HG03520 (cell line): Measurements from ENCODE around the gene ZNF17.

Source experiments
- ATAC-seq: cut with Tn5 transposase; IDR thresholded peaks from one replicate; pipeline ENCODE4 v1.9.1; 2021; ENCODE audit warnings: mild to moderate bottlenecking, moderate library complexity; ENCODE audit not compliant: unreplicated experiment

ZNF17 gene

GRCh38 chr19:57421037-57421436 is 10.1 kb downstream of the ZNF17 start:
- ATAC-seq, result no peak

GRCh38 chr19:57434386-57435061 is 23.6 kb downstream of the ZNF17 start:
- no peak for ATAC-seq

DNA sequence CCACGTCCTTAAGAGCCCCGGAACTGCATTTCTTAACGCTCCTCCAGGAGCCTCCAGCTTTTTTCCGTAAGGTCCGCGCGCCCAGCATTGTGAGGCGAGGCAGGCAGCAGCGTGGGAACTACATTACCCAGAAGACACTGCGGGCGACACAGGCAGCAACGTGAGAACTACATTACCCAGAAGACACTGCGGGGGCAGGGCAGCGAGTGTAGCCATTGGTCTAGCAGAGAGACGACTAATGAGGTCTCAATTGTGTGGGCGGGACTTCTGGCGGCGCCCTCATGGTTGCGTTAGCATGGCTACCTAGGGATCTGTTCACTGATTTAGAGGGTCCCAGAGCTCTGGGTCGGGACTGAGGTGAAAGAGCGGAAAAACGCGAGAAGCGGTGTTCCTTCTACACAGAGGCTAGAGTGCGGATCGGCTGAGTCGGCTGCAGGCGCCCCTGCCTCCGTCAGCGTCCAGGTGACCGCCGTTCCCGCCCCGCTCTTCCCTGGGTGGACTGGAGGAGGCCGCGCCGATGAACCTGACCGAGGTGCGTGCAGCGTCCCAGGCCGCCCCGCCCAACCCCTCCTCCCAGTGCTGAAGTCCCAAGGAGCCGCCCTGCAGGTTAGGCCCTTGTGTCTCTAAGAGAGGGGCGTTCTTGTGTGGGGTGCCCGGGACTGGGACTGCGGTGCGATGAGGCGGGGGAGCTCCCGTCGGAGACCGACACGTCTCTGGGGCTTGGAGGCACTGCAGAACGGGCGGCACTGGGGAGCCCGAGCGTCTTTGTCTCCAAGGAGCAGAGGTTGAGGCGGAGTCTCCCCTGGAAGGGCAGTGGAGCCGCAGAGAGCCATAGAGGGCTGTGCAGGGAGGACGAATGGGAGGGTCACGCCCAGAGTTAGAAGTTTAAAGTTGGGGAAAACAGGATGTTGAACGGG is 24.4 kb downstream of the ZNF17 start, which contains the start of gene ZNF749:
ZNF749 (plus strand) TSS at position 264 of the 917 bp plus-strand sequence; CDS start at position 518, 254 bp downstream.
- peak; percentile 92 for ATAC-seq

DNA sequence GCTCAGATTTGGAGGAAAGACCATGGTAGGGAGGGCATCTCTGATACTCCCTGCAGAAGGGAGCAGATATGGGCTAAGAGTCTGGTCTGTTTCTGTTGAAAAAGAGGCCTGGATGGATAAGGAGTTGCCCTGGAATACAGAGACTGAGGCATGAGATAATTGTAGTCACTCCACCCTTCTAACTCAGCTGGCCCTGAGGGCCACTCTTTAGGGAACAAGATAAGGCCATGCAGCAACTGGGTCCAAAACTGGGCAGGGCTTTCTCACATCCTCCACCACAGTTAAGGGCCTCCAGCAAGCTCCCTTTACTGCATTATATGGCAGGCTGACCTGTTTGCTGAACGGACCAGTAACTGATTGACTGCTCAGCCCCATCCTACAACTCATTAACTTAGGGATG is 25.5 kb downstream of the ZNF17 start:
- ATAC-seq, result no peak

DNA sequence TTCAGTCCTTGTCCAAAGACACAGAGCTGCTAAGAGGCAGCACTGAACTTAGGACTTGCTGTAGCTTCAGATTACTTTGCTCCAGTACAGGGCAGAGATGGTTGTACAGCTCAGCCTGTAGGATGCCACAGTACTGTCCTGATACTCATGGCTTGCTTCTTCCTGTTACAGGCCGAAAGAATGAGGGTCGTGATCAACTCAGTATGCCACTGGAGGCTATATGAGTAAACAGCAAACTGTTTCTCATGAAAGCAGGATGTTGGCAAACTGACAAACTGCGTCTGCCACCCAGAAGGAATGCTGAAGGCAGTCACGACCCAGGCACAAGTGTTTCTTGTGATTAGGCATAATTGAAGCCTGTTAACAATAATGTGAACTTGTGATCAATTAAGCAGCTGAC is 27.0 kb downstream of the ZNF17 start:
- ATAC-seq, result no peak

DNA sequence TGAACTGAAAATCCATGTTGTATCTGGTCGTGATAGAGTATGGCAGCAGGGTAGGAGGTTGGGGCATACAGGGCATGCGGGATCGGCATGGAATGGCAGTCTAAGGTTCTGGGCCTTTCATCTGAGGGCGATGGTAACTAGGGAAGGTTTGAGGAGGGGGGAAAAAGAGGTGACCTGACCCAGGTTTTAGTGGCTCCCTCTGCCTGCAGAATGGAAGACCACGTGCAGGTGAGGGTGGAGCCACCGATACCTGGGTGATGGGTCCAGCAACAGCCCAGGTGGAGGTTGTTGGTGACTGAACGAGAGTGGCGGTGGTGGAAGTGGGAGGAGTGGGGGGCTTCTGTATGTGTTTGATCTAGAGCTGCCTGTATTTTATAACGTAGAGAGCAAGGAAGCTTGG is 28.0 kb downstream of the ZNF17 start:
- ATAC-seq, result no peak

GRCh38 chr19:57441979-57442752 is 31.2 kb downstream of the ZNF17 start:
- no peak for ATAC-seq

- no peak for ATAC-seq
Observed at GRCh38 chr19:57443121-57443696, 32.2 kb downstream of the ZNF17 start.

DNA sequence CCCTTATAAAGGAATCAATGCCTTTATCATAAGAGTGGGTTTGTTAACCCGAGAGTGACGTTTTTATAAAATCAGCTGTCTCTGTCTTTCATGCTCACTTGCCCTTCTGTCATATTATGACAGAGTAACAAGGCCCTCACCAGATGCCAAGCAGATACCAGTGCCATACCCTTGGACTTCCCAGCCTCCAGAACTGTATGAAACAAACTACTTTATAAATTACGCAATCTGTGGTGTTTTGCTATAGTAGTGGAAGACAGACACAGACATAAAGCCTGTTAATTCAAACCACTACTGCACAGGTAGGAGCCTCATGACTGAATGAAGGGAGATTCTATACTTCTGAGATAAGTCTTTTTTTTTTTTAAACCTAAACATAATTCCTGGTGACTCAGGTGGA is 41.3 kb downstream of the ZNF17 start:
- ATAC-seq, result no peak

- ATAC-seq, result no peak
Observed at GRCh38 chr19:57465680-57466381, 54.9 kb downstream of the ZNF17 start.

DNA sequence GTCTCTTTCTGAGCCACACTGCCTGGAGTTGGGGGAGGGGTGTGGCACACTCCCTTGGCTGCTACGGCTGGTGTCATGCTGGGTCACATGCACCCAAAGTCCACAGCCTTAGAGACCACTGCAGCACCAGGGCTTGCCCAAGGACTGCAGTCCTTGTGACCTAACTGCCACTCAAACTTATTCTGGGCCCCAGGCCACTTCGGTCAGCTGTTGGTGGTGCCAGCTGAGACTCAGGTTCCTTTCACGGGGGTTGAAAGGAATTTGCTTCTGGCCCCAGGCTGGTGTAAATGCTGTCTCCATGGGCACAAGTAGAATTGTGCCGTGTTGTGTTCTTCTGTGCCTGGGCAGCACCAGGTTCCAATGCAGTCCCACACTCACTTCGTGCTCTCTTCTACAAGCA is 55.5 kb downstream of the ZNF17 start:
- no peak for ATAC-seq
